ENCODE measurements around the gene TMPRSS7. TPM values are rescaled to one million over a fixed set of nuclear protein-coding genes. Genes with fewer than 3 reads are reported as not detected.
A peak's percentile ranks its signal among the peaks of the same experiment; 100 is the strongest.
"Not testable (repeated sequence)": the region's sequence is repeated elsewhere in the genome, so short reads cannot be mapped to it uniquely, and the experiment has no call there.

The TMPRSS7 gene
- total RNA-seq, 1 experiment from 2014 or later, result not detected

DNA sequence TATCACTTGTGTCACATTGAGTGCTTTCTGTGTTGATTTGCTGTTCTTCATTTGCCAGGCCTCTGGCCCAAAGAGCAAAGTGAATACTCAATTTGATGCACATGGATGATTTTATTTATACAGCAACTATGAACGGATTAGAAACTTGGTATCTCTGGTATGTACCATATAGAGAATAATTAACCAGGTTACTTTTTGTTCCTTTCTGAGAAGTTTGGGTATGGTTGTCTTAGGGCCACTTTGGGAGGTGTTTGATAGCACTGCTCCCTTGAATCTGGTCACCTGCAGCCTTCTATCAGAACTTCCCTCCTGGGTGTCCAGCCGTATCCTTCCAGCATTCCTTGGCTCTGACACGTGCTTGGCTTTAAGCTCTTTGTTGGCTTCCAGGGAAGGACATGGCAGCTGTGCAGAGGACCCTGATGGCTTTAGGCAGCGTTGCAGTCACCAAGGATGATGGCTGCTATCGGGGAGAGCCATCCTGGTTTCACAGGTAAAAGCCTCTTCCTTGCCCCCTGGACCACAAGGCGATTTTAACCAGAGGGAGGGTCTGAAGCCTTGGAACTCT is 23.1 kb upstream of the TMPRSS7 start:
- in situ Hi-C loops (cut with HindIII; ENCODE audit: low pct_unique_long_range_greater_than_20kb, low sequenced_read_pairs), result no loop called here

GRCh38 chr3:112012205-112012992 is 22.1 kb upstream of the TMPRSS7 start:
- in situ Hi-C loops (cut with HindIII; ENCODE audit: low pct_unique_long_range_greater_than_20kb, low sequenced_read_pairs), result no loop called here

More for the DNA sequence above, 23.1 kb upstream of the TMPRSS7 start:
- DNase-seq (ENCODE audit: low read depth), result peak; percentile 84

GRCh38 chr3:112013058-112013783 is 21.3 kb upstream of the TMPRSS7 start:
- DNase-seq (ENCODE audit: low read depth), result peak; percentile 62
- in situ Hi-C loops (cut with HindIII; ENCODE audit: low pct_unique_long_range_greater_than_20kb, low sequenced_read_pairs), result no loop called here

More at GRCh38 chr3:112012205-112012992, 22.1 kb upstream of the TMPRSS7 start:
- DNase-seq (ENCODE audit: low read depth), result no peak

GRCh38 chr3:112013784-112014143 is 20.8 kb upstream of the TMPRSS7 start:
- no peak for DNase-seq (ENCODE audit: low read depth)
- in situ Hi-C loops (cut with HindIII; ENCODE audit: low pct_unique_long_range_greater_than_20kb, low sequenced_read_pairs), result no loop called here

DNA sequence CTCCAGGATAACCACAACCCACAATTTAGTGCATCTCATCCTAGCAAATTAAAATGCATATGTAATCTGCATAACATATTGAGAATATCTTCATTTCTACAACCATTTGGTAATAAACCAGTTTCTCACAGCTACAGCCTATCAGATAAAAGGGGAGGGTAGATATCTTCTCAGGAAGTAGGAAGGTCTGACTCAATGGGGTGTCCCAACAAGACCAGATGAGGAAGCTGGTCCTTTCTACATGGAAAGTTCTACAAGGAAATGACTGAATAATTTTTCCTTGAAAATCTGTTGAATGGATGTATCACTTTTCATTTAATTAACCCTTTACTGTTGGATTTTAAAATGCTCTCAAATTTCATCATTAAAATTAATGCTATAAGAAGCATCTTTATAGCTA is 17.4 kb upstream of the TMPRSS7 start:
- in situ Hi-C loops (cut with HindIII; ENCODE audit: low pct_unique_long_range_greater_than_20kb, low sequenced_read_pairs), result no loop called here
- DNase-seq (ENCODE audit: low read depth), result no peak

- no peak for DNase-seq (ENCODE audit: low read depth)
- in situ Hi-C loops (cut with HindIII; ENCODE audit: low pct_unique_long_range_greater_than_20kb, low sequenced_read_pairs), result no loop called here
These were observed 15.8 kb upstream of the TMPRSS7 start for GRCh38 chr3:112018712-112019111.

DNA sequence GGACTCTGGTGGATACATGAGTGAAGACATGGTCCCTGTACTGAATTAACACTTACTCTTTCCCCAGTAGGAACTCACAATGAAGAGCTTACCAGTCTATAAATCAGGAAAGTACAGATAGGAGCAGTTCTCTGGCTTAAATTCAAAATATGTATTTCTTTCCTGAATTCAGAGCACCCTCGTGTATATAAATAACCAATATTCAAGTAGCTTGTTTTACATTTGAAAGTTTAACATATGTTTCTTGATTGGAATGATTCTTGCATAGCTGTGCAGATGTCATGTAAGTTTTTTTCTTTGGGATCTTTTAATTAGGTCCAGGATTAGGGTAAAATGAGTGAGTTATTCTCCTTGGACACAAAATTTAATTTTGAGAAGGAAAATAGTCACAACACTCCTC is 14.8 kb upstream of the TMPRSS7 start:
- DNase-seq (ENCODE audit: low read depth), result no peak
- in situ Hi-C loops (cut with HindIII; ENCODE audit: low pct_unique_long_range_greater_than_20kb, low sequenced_read_pairs), result no loop called here

- in situ Hi-C loops (cut with HindIII; ENCODE audit: low pct_unique_long_range_greater_than_20kb, low sequenced_read_pairs), result no loop called here
- peak; percentile 82 for DNase-seq (ENCODE audit: low read depth)
These were observed 13.9 kb upstream of the TMPRSS7 start for GRCh38 chr3:112020674-112021085.

GRCh38 chr3:112027142-112027541 is 7.4 kb upstream of the TMPRSS7 start:
- no peak for DNase-seq (ENCODE audit: low read depth)
- in situ Hi-C loops (cut with HindIII; ENCODE audit: low pct_unique_long_range_greater_than_20kb, low sequenced_read_pairs), result no loop called here

- no peak for DNase-seq (ENCODE audit: low read depth)
- in situ Hi-C loops (cut with HindIII; ENCODE audit: low pct_unique_long_range_greater_than_20kb, low sequenced_read_pairs), result no loop called here
These were observed 6.7 kb upstream of the TMPRSS7 start for GRCh38 chr3:112027826-112028225.

GRCh38 chr3:112030901-112031300 is 3.6 kb upstream of the TMPRSS7 start:
- no peak for DNase-seq (ENCODE audit: low read depth)
- in situ Hi-C loops (cut with HindIII; ENCODE audit: low pct_unique_long_range_greater_than_20kb, low sequenced_read_pairs), result no loop called here

- in situ Hi-C loops (cut with HindIII; ENCODE audit: low pct_unique_long_range_greater_than_20kb, low sequenced_read_pairs), result no loop called here
These were observed 2.3 kb upstream of the TMPRSS7 start for GRCh38 chr3:112032098-112032731.

GRCh38 chr3:112035241-112035640 is 705 bp downstream of the TMPRSS7 start:
- in situ Hi-C loops (cut with HindIII; ENCODE audit: low pct_unique_long_range_greater_than_20kb, low sequenced_read_pairs), result no loop called here
- DNase-seq (ENCODE audit: low read depth), result no peak

More at GRCh38 chr3:112032098-112032731, 2.3 kb upstream of the TMPRSS7 start:
- DNase-seq (ENCODE audit: low read depth), result no peak

DNA sequence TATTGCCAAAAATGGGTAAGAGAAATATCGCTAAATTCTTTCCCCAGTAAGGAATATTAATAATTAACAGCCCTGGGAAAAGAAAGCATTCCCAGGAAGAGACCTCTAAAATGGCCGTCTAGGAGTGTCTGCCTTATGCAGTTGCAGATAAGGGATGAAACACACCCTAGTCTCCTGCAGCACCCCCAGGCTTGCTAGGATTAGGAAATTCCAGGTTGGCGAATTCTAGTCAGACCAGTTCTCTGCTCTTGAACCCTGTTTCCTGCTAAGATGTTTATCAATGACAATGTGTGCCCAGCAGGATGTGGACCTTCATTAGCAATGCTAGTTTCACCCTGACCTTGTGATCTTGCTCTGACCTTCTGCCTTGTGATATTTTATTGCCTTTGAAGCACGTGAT is 2.7 kb downstream of the TMPRSS7 start:
- DNase-seq (ENCODE audit: low read depth); in situ Hi-C loops (cut with HindIII; ENCODE audit: low pct_unique_long_range_greater_than_20kb, low sequenced_read_pairs): not testable (repeated sequence)

DNA sequence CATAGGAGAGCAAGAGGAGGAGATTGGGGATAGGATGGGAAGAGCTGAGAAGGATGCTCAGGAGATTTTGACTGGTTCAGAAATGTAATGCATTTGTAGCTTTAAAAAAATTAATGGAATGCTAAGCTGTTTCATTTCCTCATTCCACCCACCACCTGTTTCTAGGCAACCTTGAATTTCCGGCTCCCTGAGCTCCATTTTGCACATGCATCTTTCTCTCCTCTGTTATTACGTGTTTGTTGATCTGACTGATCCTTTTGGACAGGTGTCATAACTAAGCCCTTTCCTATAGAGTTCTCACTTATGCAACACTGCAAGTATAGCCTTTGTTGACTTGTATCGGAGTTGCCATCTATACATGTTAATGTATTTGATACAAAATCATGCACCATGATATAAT is 4.3 kb downstream of the TMPRSS7 start:
- DNase-seq (ENCODE audit: low read depth), result peak; percentile 15
- in situ Hi-C loops (cut with HindIII; ENCODE audit: low pct_unique_long_range_greater_than_20kb, low sequenced_read_pairs), result no loop called here

DNA sequence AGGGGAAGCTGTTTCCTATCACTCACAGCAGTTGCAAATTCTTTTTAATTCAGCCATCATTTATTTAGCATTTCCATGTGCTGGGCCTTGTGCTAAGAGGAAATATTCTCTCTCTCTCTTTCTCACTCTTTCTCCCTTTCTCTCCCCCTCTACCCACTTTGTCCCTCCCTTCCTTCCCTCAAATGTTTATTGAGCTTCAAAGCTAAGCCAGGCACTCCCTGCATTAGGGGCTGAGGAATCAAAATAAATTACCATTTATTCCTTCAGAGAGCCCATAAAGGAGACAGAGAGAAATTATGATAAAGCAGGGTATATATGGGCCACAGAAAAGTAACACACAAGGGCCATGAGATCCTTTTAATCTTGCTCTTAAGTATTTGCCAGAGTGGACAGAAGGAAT is 6.8 kb downstream of the TMPRSS7 start:
- in situ Hi-C loops (cut with HindIII; ENCODE audit: low pct_unique_long_range_greater_than_20kb, low sequenced_read_pairs), result no loop called here

DNA sequence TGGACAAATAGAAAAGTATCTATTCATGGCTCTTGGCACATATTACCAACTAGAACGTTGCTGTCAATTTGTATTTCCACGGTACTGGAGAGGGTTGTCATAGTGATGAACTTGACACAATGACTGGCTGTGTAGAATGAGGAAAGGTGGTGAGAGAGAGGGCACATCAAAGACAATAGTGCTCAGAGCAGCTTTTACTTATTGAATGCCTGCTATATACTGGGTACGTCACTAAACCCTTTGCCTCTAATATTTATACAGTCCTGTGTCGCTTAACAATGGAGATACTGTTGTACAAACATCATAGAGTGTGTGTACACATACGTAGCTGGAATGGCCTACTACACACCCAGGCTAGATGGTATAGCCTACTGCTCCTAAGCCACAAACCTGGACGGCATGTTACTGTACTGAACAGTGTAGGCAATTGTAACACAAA is 8.3 kb downstream of the TMPRSS7 start:
- DNase-seq (ENCODE audit: low read depth), result peak; percentile 48
- in situ Hi-C loops (cut with HindIII; ENCODE audit: low pct_unique_long_range_greater_than_20kb, low sequenced_read_pairs), result no loop called here

More for the DNA sequence above, 6.8 kb downstream of the TMPRSS7 start:
- DNase-seq (ENCODE audit: low read depth), result no peak

DNA sequence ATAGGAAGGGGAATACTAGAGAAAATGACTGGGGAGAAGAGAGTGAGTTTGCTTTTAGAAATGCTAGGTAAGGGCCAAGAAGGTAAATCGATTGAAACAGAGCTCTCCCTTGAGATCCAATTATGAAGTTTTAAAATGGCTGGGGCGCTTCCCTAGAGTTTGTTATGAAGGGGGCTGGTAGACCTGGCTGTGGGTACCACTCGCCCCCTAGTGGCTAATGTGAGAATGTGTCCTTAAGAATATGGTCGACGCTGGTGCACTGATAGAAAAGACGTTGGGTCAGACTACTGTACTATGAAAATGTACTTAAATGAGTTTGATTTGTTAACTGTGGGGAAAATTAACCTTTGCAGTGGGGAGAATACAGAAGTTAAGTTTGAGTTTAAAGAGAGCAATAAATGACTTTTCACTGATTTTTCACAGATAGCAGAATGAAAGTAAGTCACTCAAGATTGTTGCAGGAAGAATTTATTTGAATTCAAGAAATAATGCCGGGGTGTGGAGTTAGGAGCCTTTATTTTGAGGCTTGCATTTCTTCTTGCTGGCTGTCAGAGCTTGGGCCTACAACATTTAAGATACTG is 9.2 kb downstream of the TMPRSS7 start:
- peak; percentile 49 for DNase-seq (ENCODE audit: low read depth)

More for the DNA sequence above, 9.2 kb downstream of the TMPRSS7 start:
- in situ Hi-C loops (cut with HindIII; ENCODE audit: low pct_unique_long_range_greater_than_20kb, low sequenced_read_pairs), result no loop called here

All from Caki2 (cell line).